OCI-LY3 (cell line): ENCODE results near the gene ASF1B.

Experiments used
- CTCF ChIP-seq: fragments of 200-600, 300-600 bp; sonication (generic); IDR thresholded peaks from 2 replicates; pipeline ENCODE4 v1.5.1; 2014; ENCODE audit warnings: antibody characterized with exemption, low read length, low read depth
- EZH2phosphoT487 ChIP-seq: fragments of 200-600 bp; shearing (Covaris generic); IDR thresholded peaks from 2 replicates; pipeline ENCODE4 v1.6.1; 2018; ENCODE audit warnings: antibody characterized with exemption, mixed run types, low read depth

GRCh38 chr19:14073261-14073924 is 63.0 kb downstream of the ASF1B start:
- TF ChIP-seq CTCF, result peak; percentile 20; the same call in 1 of the 2 replicates
- TF ChIP-seq EZH2phosphoT487, result no peak
